H1 (cell line): ENCODE results near the gene CATSPERD. TPM values are rescaled to one million over a fixed set of nuclear protein-coding genes. Genes with fewer than 3 reads are reported as not detected.

Experiments
- CTCF ChIA-PET: fragments of 300-600 bp; sonication (Branson Sonifier 250); formaldehyde crosslinking; loops from one replicate; lab custom pipeline; 2021; ENCODE audit not compliant: partially characterized antibody; lab: Charles Lee
- POLR2A ChIA-PET: fragments of 300-600 bp; sonication (Branson Sonifier 250); formaldehyde crosslinking; loops from one replicate; lab custom pipeline; 2021; ENCODE audit warnings: inconsistent platforms; ENCODE audit not compliant: partially characterized antibody; lab: Charles Lee
- DNase-seq, 2 experiments: peaks; one replicate each; pipeline versions ENCODE4 v3.0.0 to v3.0.0-alpha.2; 2010 to 2022; ENCODE audit warnings: low spot score in 2 of 2, low read depth in 1 of 2, mixed read lengths in 1 of 2
- FAIRE-seq: peaks from 2 replicates; lab custom pipeline; 2011; peaks lifted over from hg19 to GRCh38; lab: Jason Lieb, UNC
- H2AFZ ChIP-seq: 2 replicates; pipeline ENCODE4 v1.8.1; 2012; ENCODE audit warnings: low read length, inconsistent platforms
- H2AK5ac ChIP-seq: 2 replicates; pipeline ENCODE4 v1.6.1; 2013; ENCODE audit warnings: low read depth, low read length
- H2BK120ac ChIP-seq: replicated peaks from 2 replicates; pipeline ENCODE3; 2013; ENCODE audit warnings: low read depth, low read length, inconsistent platforms
- H2BK12ac ChIP-seq: 2 replicates; pipeline ENCODE4 v1.6.1; 2013; ENCODE audit warnings: low read depth, low read length
- H2BK15ac ChIP-seq: 2 replicates; pipeline ENCODE4 v1.6.1; 2013; ENCODE audit warnings: low read length
- H2BK20ac ChIP-seq: 2 replicates; pipeline ENCODE4 v1.6.1; 2013; ENCODE audit warnings: low read length
- H2BK5ac ChIP-seq: 2 replicates; pipeline ENCODE4 v1.6.1; 2013; ENCODE audit warnings: low read depth, low read length
- H3K14ac ChIP-seq: 2 replicates; pipeline ENCODE4 v1.6.1; 2013; ENCODE audit warnings: inconsistent platforms; ENCODE audit not compliant: insufficient read length
- H3K18ac ChIP-seq: 2 replicates; pipeline ENCODE4 v1.6.1; 2013; ENCODE audit warnings: low read length; ENCODE audit errors: extremely low read depth
- H3K23ac ChIP-seq: 2 replicates; pipeline ENCODE4 v1.6.1; 2013; ENCODE audit warnings: inconsistent platforms; ENCODE audit not compliant: insufficient read length
- H3K23me2 ChIP-seq: 2 replicates; pipeline ENCODE4 v1.6.1; 2013; ENCODE audit warnings: low read depth, low read length
- H3K27ac ChIP-seq: 2 replicates; pipeline ENCODE4 v1.6.1; 2011; ENCODE audit warnings: low read depth, low read length, inconsistent platforms
- H3K27me3 ChIP-seq, 4 experiments: replicated peaks in 1 of 4; 1 replicate in 1 of 4; 2 replicates in 3 of 4; pipeline versions ENCODE4 v1.6.1 to v1.8.1; 2011 to 2013; ENCODE audit warnings: low read length in 3 of 4, mild to moderate bottlenecking in 3 of 4, inconsistent platforms in 2 of 4, mixed read lengths in 2 of 4, moderate library complexity in 1 of 4; ENCODE audit not compliant: control insufficient read depth in 3 of 4, insufficient read depth in 3 of 4; ENCODE audit errors: extremely low read depth in 1 of 4
- H3K36me3 ChIP-seq, 4 experiments: 2 replicates each; pipeline versions ENCODE4 v1.6.1 to v1.8.1; 2011 to 2013; ENCODE audit warnings: mild to moderate bottlenecking in 4 of 4, low read length in 3 of 4, moderate library complexity in 2 of 4, control low read depth in 1 of 4, inconsistent platforms in 1 of 4; ENCODE audit not compliant: insufficient read depth in 4 of 4, control insufficient read depth in 2 of 4
- H3K4ac ChIP-seq: replicated peaks from 2 replicates; pipeline ENCODE3; 2013; ENCODE audit warnings: low read length, low read depth, mixed read lengths, inconsistent platforms; ENCODE audit not compliant: insufficient read length
- H3K4me1 ChIP-seq, 4 experiments: replicated peaks in 1 of 4; 1 replicate in 1 of 4; 2 replicates in 3 of 4; pipeline versions ENCODE4 v1.6.1 to v1.8.1; 2011 to 2013; ENCODE audit warnings: low read length in 3 of 4, inconsistent platforms in 2 of 4, mixed read lengths in 1 of 4; ENCODE audit not compliant: insufficient read depth in 4 of 4, control insufficient read depth in 3 of 4
- H3K4me2 ChIP-seq, 2 experiments: 2 replicates each; pipeline versions ENCODE4 v1.6.1 to v1.8.1; 2011 to 2013; ENCODE audit warnings: low read depth in 2 of 2, low read length in 2 of 2, control low read depth in 1 of 2, inconsistent platforms in 1 of 2, mild to moderate bottlenecking in 1 of 2; ENCODE audit not compliant: insufficient read depth in 1 of 2
- H3K4me3 ChIP-seq, 4 experiments: fragments of 200-600, 300-600 bp in 1 of 4; sonication (generic), shearing (Covaris generic), sonication (Bioruptor Twin) in 1 of 4; 2 replicates each; pipeline versions ENCODE4 v1.5.1 to v1.8.1; 2011 to 2016; ENCODE audit warnings: low read length in 4 of 4, low read depth in 3 of 4, control low read depth in 2 of 4, inconsistent platforms in 2 of 4, mild to moderate bottlenecking in 2 of 4, mixed read lengths in 1 of 4, moderate library complexity in 1 of 4; ENCODE audit not compliant: insufficient read depth in 2 of 4; ENCODE audit errors: extremely low read depth in 1 of 4
- H3K56ac ChIP-seq: replicated peaks from 2 replicates; pipeline ENCODE3; 2013; ENCODE audit warnings: low read depth, mild to moderate bottlenecking, mixed read lengths, low read length, inconsistent platforms; ENCODE audit not compliant: insufficient read length
- H3K79me1 ChIP-seq: 2 replicates; pipeline ENCODE4 v1.6.1; 2013; ENCODE audit warnings: low read depth, low read length, control low read depth
- H3K79me2 ChIP-seq, 2 experiments: 2 replicates each; pipeline versions ENCODE4 v1.6.1 to v1.8.1; 2012 to 2013; ENCODE audit warnings: low read length in 2 of 2, mild to moderate bottlenecking in 2 of 2, inconsistent platforms in 1 of 2; ENCODE audit not compliant: insufficient read depth in 2 of 2, control insufficient read depth in 1 of 2
- H3K9ac ChIP-seq, 4 experiments: replicated peaks in 1 of 4; 1 replicate in 1 of 4; 2 replicates in 3 of 4; pipeline versions ENCODE4 v1.6.1 to v1.8.1; 2011 to 2013; ENCODE audit warnings: low read depth in 3 of 4, low read length in 3 of 4, control low read depth in 2 of 4, mild to moderate bottlenecking in 2 of 4, moderate library complexity in 2 of 4, inconsistent platforms in 1 of 4; ENCODE audit errors: extremely low read depth in 1 of 4
- H3K9me3 ChIP-seq, 2 experiments: 2 replicates each; pipeline versions ENCODE4 v1.6.1 to v1.8.1; 2012 to 2013; ENCODE audit warnings: mild to moderate bottlenecking in 2 of 2, moderate library complexity in 2 of 2, control low read depth in 1 of 2, inconsistent platforms in 1 of 2, low read depth in 1 of 2, low read length in 1 of 2, mixed read lengths in 1 of 2; ENCODE audit not compliant: insufficient read depth in 2 of 2
- H4K20me1 ChIP-seq, 2 experiments: replicated peaks in 1 of 2; 2 replicates each; pipeline versions ENCODE3 to v1.8.1; 2011 to 2013; ENCODE audit warnings: inconsistent platforms in 2 of 2, low read length in 2 of 2, mild to moderate bottlenecking in 1 of 2; ENCODE audit not compliant: insufficient read depth in 2 of 2, control insufficient read depth in 1 of 2
- H4K5ac ChIP-seq: 2 replicates; pipeline ENCODE4 v1.6.1; 2013; ENCODE audit warnings: low read length, low read depth, mixed read lengths, inconsistent platforms; ENCODE audit not compliant: insufficient read length
- H4K8ac ChIP-seq: 2 replicates; pipeline ENCODE4 v1.8.0; 2013; ENCODE audit warnings: mild to moderate bottlenecking, moderate library complexity, low read length, inconsistent platforms; ENCODE audit not compliant: insufficient read depth; ENCODE audit errors: extremely low read depth
- H4K91ac ChIP-seq: replicated peaks from 2 replicates; pipeline ENCODE3; 2013; ENCODE audit warnings: low read length, mixed read lengths, inconsistent platforms; ENCODE audit not compliant: insufficient read length
- CHD1 ChIP-seq: IDR thresholded peaks from 2 replicates; pipeline ENCODE4 v1.6.1; 2012; ENCODE audit warnings: low read depth, low read length, improper control_type of control experiment
- HDAC2 ChIP-seq, 2 experiments: fragments of 300-600 bp in 1 of 2; sonication (generic) in 1 of 2; IDR thresholded peaks; 2 replicates each; pipeline ENCODE4 v1.6.1; 2011 to 2012; ENCODE audit warnings: low read depth in 2 of 2, low read length in 2 of 2, mild to moderate bottlenecking in 2 of 2, moderate library complexity in 2 of 2, borderline replicate concordance in 1 of 2, inconsistent platforms in 1 of 2
- MAFK ChIP-seq: IDR thresholded peaks from 2 replicates; pipeline ENCODE4 v1.6.1; 2012; ENCODE audit warnings: low read depth, mild to moderate bottlenecking, improper control_type of control experiment, low read length
- POLR2A ChIP-seq, 2 experiments: IDR thresholded peaks; 1 replicate in 1 of 2; 2 replicates in 1 of 2; pipeline ENCODE4 v1.6.1; 2011; ENCODE audit warnings: low read depth in 2 of 2, low read length in 2 of 2, mild to moderate bottlenecking in 2 of 2; ENCODE audit errors: control extremely low read depth in 1 of 2
- RBBP5 ChIP-seq: IDR thresholded peaks from 2 replicates; pipeline ENCODE4 v1.7.1; 2012; ENCODE audit warnings: low read depth, mild to moderate bottlenecking, inconsistent platforms, low read length, moderate library complexity, borderline replicate concordance
- RNF2 ChIP-seq: fragments of 200-900, 300-1000 bp; sonication (generic); IDR thresholded peaks from 2 replicates; pipeline ENCODE4 v1.7.1; 2016; ENCODE audit warnings: borderline replicate concordance, low read depth, mild to moderate bottlenecking, antibody characterized with exemption, low read length; ENCODE audit not compliant: poor library complexity, severe bottlenecking; ENCODE audit errors: missing control alignments
- SIX5 ChIP-seq: IDR thresholded peaks from 2 replicates; pipeline ENCODE4 v1.6.1; 2011; ENCODE audit warnings: mild to moderate bottlenecking, low read depth, low read length
- SP2 ChIP-seq: IDR thresholded peaks from 2 replicates; pipeline ENCODE4 v1.6.1; 2012; ENCODE audit warnings: mild to moderate bottlenecking, low read length, inconsistent platforms
- WGBS, 2 experiments: shearing (Covaris generic) in 1 of 2; methylation state at CpG; one replicate each; pipeline versions ENCODE4 v1.1.6 to v1.1.7; 2013 to 2015; ENCODE audit warnings: low lambda C conversion rate in 2 of 2, mixed read lengths in 2 of 2, inconsistent platforms in 1 of 2, low coverage in 1 of 2, missing lambda C conversion rate in 1 of 2; ENCODE audit not compliant: insufficient replicate concordance in 2 of 2, insufficient coverage in 1 of 2, insufficient read length in 1 of 2; ENCODE audit errors: extremely low coverage in 1 of 2, missing lambda C conversion rate in 1 of 2; 5-methylcytosine and 5-hydroxymethylcytosine counted together
- polyA plus RNA-seq, 7 experiments: library from polyadenylated mRNA; depleted of rRNA in 3 of 7; stranded (reverse) in 5 of 7; unstranded in 2 of 7; fragments of >200 nt in 5 of 7; fragments of 200-250 nt in 2 of 7; gene quantifications; 1 replicate in 5 of 7; 2 replicates in 1 of 7; 4 replicates in 1 of 7; pipeline versions ENCODE4 v1.2.1 to v1.2.3, GENCODE V29; 2011 to 2013; ENCODE audit warnings: missing spikeins in 2 of 7, mixed read lengths in 2 of 7
- total RNA-seq: library from RNA; stranded (reverse); fragmentation: NEBNext Ultra II Directional; extraction: Animal tissue kit (Norgen Biotek cat#: 25700); gene quantifications from 2 replicates; pipeline ENCODE4 v1.2.1, GENCODE V29; 2021
- TF ChIP-seq, protein P1 (sequence below): IDR thresholded peaks from 2 replicates; pipeline ENCODE4 v1.6.1; 2011; ENCODE audit warnings: low read depth, mild to moderate bottlenecking, low read length; ENCODE audit not compliant: insufficient read depth

Gene CATSPERD
- total and polyA plus RNA-seq, 2 of the 8 experiments (the other 6 are each of a cell fraction or from before 2014, with no cell fraction given) = 0.12 TPM; not detected in 1

DNA sequence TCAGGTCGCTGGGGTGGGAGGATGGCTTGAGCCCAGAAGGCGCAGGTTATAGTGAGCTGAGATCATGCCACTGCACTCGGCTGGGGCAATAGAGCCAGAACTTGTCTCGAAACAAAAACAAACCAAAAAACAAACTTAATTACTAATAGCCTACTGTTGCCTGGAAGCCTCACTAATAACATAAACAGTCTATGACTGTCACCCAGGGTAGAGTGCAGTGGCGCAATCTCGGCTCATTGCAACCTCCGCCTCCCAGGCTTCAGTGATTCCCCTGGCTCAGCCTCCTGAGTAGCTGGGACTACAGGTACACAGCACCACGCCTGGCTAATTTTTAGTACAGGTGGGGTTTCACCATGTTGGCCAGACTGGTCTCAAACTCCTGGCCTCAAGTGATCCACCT is 18.0 kb downstream of the CATSPERD start:
- Histone ChIP-seq H4K5ac (no peak overlapping the region), H3K56ac (no peak overlapping the region), H3K27ac (no peak overlapping the region), H3K36me3 (no peaks in the 10 kb centered on the region), H3K4me2 (no peak overlapping the region), H3K9me3 (no peaks in the 10 kb centered on the region), H3K27me3 (no peaks in the 10 kb centered on the region), H4K20me1 (peaks cover 0 to 2% of the 10 kb centered on the region in 2 experiments), H3K23me2 (0 out of 2 replicates have a peak, but pooled peaks cover 3% of the 10 kb centered on the region), H2AK5ac (no peak overlapping the region), H3K14ac (no peak overlapping the region), H3K4me3 (no peak overlapping the region), H2BK5ac (no peak overlapping the region), H3K79me2 (no peaks in the 10 kb centered on the region), H3K9ac (no peak overlapping the region), H2AFZ (no peak overlapping the region), H3K23ac (no peak overlapping the region), H3K4me1 (no peaks in the 10 kb centered on the region), H2BK20ac (no peak overlapping the region), H2BK120ac (no peak overlapping the region), H4K91ac (no peak overlapping the region), H2BK15ac (no peak overlapping the region), H3K18ac (no peak overlapping the region), H2BK12ac (no peak overlapping the region), H4K8ac (no peak overlapping the region), H3K79me1 (no peaks in the 10 kb centered on the region; the same call in 1 of the 2 replicates), H3K4ac (no peak overlapping the region)
- DNase-seq = no peak
- no peak for FAIRE-seq
- ChIA-PET POLR2A (interaction anchor here (0.6 kb wide), 1 partner anchor 35 kb away, joined by 3 read pairs; no protein-coding TSS in a partner anchor), CTCF (interaction anchor here (0.6 to 1.3 kb wide), 2 partner anchors 15 to 55 kb away, joined by 3 read pairs; no protein-coding TSS in a partner anchor)
- WGBS, 2 experiments = 93% methylated on average over 8 of the region's 8 CpGs; no CpG with 5 or more reads in 1 of the 2 experiments
- TF ChIP-seq POLR2A (IDR thresholded peaks at IDR 0.05; ENCODE audit: control extremely low read depth in 1 of 2, low read depth in 2 of 2, low read length in 2 of 2) = no peak
- no peak for TF ChIP-seq RBBP5
- TF ChIP-seq RNF2 = no peak
- no peak for TF ChIP-seq SP2
- TF ChIP-seq, protein P1, sequence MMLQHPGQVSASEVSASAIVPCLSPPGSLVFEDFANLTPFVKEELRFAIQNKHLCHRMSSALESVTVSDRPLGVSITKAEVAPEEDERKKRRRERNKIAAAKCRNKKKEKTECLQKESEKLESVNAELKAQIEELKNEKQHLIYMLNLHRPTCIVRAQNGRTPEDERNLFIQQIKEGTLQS = no peak
- TF ChIP-seq MAFK = no peak
- no peak for TF ChIP-seq HDAC2 (IDR thresholded peaks at IDR 0.05; ENCODE audit: borderline replicate concordance in 1 of 2, low read depth in 2 of 2, low read length in 2 of 2)
- no peak for TF ChIP-seq SIX5
- no peak for TF ChIP-seq CHD1
